Stimulated activated CD8-positive, alpha-beta memory T cell treated with anti-CD3 and anti-CD28 coated beads, Interleukin-2, amount 100 ng/mL, for 1 hour (primary cell): ENCODE results near the gene ARAP1.

Experiments used
- DNase-seq, 2 donors: peaks; one replicate each; pipeline ENCODE4 v3.0.0-alpha.2; 2020; ENCODE audit warnings: low read depth in 2 of 2

The ARAP1 gene

GRCh38 chr11:72779495-72780128 is 27.4 kb upstream of the ARAP1 start:
- no peak for DNase-seq

GRCh38 chr11:72778535-72779494 is 26.6 kb upstream of the ARAP1 start:
- no peak for DNase-seq

- no peak for DNase-seq
Measured at GRCh38 chr11:72777755-72778278, 25.6 kb upstream of the ARAP1 start.

- DNase-seq: no peak
Measured at GRCh38 chr11:72776844-72777754, 24.9 kb upstream of the ARAP1 start.

- no peak for DNase-seq
Measured at GRCh38 chr11:72776117-72776843, 24.1 kb upstream of the ARAP1 start.

- no peak for DNase-seq
Measured at GRCh38 chr11:72775288-72776110, 23.3 kb upstream of the ARAP1 start.

- DNase-seq: no peak
Measured at GRCh38 chr11:72774499-72774898, 22.3 kb upstream of the ARAP1 start.

GRCh38 chr11:72773696-72774095 is 21.5 kb upstream of the ARAP1 start:
- DNase-seq: no peak

GRCh38 chr11:72773291-72773690 is 21.1 kb upstream of the ARAP1 start:
- no peak for DNase-seq

GRCh38 chr11:72772059-72772458 is 19.9 kb upstream of the ARAP1 start:
- no peak for DNase-seq

GRCh38 chr11:72771507-72771906 is 19.3 kb upstream of the ARAP1 start:
- no peak for DNase-seq

- DNase-seq: no peak
Measured at GRCh38 chr11:72770799-72771198, 18.6 kb upstream of the ARAP1 start.

- no peak for DNase-seq
Measured at GRCh38 chr11:72769680-72770079, 17.5 kb upstream of the ARAP1 start.

- DNase-seq: no peak
Measured at GRCh38 chr11:72768581-72768980, 16.4 kb upstream of the ARAP1 start.

GRCh38 chr11:72767203-72768062 is 15.2 kb upstream of the ARAP1 start:
- DNase-seq: no peak

GRCh38 chr11:72766152-72766902 is 14.1 kb upstream of the ARAP1 start:
- DNase-seq: no peak

- no peak for DNase-seq
Measured at GRCh38 chr11:72764503-72764902, 12.3 kb upstream of the ARAP1 start.

GRCh38 chr11:72763823-72764222 is 11.6 kb upstream of the ARAP1 start:
- DNase-seq: no peak
